ENCODE measurements around the gene SLX9.

Gene SLX9

DNA sequence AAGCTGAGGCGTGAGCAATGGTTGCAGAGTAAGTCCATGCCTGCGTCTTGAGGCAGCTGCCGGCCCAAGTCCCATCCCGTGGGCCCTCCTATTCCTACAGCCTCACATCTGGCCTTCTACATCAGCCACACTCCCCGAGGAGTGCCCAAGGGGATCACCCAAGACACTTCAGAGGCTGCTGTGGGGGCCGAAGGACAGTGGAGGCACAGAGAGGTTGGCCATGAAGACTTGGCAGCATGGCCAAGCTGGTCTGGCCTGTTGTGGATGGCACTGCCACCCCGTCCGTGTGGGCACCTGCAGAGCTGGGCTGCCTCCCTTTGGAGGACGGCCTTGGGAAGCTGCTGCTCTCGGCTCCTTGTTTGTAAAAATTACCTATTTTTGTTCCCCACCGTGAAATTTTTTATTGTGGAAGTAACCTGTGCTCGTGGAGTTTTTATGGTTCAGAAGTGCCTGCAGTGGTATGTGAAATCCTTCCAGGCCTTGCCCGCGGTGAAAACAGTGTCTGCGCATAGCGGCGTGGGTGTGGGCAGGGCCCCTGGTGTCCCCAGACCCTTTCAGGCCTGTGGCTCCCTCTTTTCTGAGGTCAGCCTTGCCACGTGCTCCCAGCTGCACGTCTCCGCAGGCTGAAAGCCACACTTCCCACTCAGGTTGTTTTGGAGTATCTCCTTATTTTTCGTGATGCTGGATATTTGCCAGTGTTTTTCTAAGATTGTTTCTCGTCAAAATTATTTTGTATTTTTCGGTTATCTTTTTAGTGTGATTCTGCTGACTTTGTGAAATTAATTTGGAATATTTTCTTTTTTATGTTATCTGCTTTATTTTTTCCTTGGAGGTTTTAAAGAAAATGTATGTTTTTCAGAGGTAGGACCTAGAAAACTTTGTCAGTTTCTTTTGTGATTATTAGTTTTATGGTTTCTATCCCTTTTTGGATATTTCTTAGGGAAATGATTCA, 20.6 kb downstream of the SLX9 start:
- Histone ChIP-seq H3K27me3 (ENCODE audit: insufficient read depth, poor library complexity, severe bottlenecking) (no peaks in the 10 kb centered on the region), H3K27ac (replicated peaks) (no peak overlapping the region), H3K4me3 (replicated peaks; ENCODE audit: insufficient read depth, low read length) (no peak overlapping the region)
- TF ChIP-seq GABPA (IDR thresholded peaks at IDR 0.05; ENCODE audit: low read depth) (no peak), POLR2AphosphoS5 (IDR thresholded peaks at IDR 0.05; ENCODE audit: low read depth) (no peak), REST (IDR thresholded peaks at IDR 0.05; ENCODE audit: insufficient replicate concordance, low read depth) (no peak), SPI1 (IDR thresholded peaks at IDR 0.05; ENCODE audit: borderline replicate concordance, low read depth) (no peak)
- TF ChIP-seq, protein P1, sequence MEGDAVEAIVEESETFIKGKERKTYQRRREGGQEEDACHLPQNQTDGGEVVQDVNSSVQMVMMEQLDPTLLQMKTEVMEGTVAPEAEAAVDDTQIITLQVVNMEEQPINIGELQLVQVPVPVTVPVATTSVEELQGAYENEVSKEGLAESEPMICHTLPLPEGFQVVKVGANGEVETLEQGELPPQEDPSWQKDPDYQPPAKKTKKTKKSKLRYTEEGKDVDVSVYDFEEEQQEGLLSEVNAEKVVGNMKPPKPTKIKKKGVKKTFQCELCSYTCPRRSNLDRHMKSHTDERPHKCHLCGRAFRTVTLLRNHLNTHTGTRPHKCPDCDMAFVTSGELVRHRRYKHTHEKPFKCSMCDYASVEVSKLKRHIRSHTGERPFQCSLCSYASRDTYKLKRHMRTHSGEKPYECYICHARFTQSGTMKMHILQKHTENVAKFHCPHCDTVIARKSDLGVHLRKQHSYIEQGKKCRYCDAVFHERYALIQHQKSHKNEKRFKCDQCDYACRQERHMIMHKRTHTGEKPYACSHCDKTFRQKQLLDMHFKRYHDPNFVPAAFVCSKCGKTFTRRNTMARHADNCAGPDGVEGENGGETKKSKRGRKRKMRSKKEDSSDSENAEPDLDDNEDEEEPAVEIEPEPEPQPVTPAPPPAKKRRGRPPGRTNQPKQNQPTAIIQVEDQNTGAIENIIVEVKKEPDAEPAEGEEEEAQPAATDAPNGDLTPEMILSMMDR (IDR thresholded peaks at IDR 0.05; ENCODE audit: insufficient read depth, low read length): no peak
- DNase-seq (ENCODE audit: low read depth in 1 of 2, low spot score in 1 of 2): no peak

DNA sequence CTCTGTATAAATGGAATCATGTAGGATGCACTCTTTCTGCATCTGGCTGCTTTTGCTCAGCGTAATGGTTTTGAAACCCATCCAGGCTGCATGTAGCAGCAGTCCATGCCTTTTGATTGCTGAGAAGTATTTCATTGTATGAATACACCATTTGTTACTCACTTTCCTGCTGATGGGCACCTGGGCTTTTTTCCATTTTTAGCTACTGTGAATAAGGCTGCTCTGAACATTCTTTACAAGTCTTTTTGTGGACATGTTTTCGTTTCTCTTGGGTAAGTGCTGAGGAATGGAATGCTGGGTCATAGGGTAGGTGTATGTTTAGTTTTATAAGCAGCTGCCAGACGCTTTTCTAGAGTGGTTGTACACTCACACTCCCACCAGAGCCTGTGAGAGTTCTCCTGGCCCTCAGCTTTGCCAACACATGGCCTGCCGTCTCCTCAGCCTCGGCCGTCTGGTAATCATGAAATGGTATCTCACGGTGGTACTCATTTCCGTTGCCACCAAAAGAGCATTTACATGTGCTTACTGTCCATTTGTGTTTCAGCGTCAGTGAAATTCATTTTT, 22.7 kb downstream of the SLX9 start:
- TF ChIP-seq GABPA (IDR thresholded peaks at IDR 0.05; ENCODE audit: low read depth) (no peak), REST (IDR thresholded peaks at IDR 0.05; ENCODE audit: insufficient replicate concordance, low read depth) (no peak), POLR2AphosphoS5 (IDR thresholded peaks at IDR 0.05; ENCODE audit: low read depth) (no peak), SPI1 (IDR thresholded peaks at IDR 0.05; ENCODE audit: borderline replicate concordance, low read depth) (no peak)
- TF ChIP-seq, protein P1 (IDR thresholded peaks at IDR 0.05; ENCODE audit: insufficient read depth, low read length): no peak
- Histone ChIP-seq H3K4me3 (replicated peaks; ENCODE audit: insufficient read depth, low read length) (no peak overlapping the region), H3K27ac (replicated peaks) (no peak overlapping the region), H3K27me3 (ENCODE audit: insufficient read depth, poor library complexity, severe bottlenecking) (no peaks in the 10 kb centered on the region)
- DNase-seq (ENCODE audit: low read depth in 1 of 2, low spot score in 1 of 2): no peak

DNA sequence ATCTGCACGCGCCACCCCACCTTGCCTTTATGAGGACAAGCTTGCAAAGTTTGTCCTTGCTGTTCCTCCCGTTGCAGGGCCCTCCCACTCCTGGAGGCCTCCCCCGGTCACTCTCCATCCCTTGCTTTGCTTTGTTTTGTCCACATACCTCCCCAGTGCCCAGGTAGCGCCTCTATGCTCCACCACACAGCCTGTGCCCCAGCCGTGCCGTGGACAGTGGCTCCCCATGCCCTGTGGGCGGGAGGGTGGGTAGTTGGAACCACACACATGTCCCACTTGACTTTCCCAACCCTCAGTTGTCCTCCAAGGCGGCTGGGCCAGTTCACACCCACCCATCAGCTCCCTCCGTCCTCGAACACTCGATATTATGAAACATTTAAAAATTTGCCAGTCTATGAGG, 24.6 kb downstream of the SLX9 start:
- DNase-seq (ENCODE audit: low read depth in 1 of 2, low spot score in 1 of 2): no peak
- no peak overlapping the region for H3K27ac ChIP-seq (replicated peaks)
- H3K4me3 ChIP-seq (replicated peaks; ENCODE audit: insufficient read depth, low read length): no peak overlapping the region
- H3K27me3 ChIP-seq (ENCODE audit: insufficient read depth, poor library complexity, severe bottlenecking): no peaks in the 10 kb centered on the region
- TF ChIP-seq GABPA (IDR thresholded peaks at IDR 0.05; ENCODE audit: low read depth) (no peak), REST (IDR thresholded peaks at IDR 0.05; ENCODE audit: insufficient replicate concordance, low read depth) (no peak), POLR2AphosphoS5 (IDR thresholded peaks at IDR 0.05; ENCODE audit: low read depth) (no peak), SPI1 (IDR thresholded peaks at IDR 0.05; ENCODE audit: borderline replicate concordance, low read depth) (no peak)
- TF ChIP-seq, protein P1 (IDR thresholded peaks at IDR 0.05; ENCODE audit: insufficient read depth, low read length): no peak

Measured in HL-60 (cell line).